GM19395 (cell line): ENCODE results near the gene HTRA1.

Experiments
- ATAC-seq: cut with Tn5 transposase; IDR thresholded peaks from one replicate; pipeline ENCODE4 v1.9.1; 2021; ENCODE audit warnings: mild to moderate bottlenecking, moderate library complexity; ENCODE audit not compliant: unreplicated experiment

HTRA1 gene

DNA sequence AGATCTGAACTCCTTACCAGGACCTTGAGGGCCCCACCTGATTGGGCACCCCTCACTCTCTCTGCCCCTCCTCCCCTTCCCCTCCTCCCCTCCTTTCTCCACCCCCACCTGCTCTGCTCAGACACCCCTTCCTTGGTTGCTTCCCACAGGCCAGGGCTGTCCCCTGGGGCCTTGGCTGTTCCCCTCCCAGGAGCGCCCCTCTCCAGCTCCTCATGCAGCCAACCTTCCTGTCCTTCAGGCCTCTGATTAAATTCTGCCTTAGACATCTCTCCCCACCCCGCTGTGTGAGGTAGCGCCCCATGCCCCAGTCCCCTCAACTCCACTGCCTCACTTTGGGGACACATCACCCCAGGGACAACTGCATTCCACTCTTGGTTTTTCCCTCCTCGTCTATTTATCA lies 32.4 kb downstream of the HTRA1 start:
- no peak for ATAC-seq

DNA sequence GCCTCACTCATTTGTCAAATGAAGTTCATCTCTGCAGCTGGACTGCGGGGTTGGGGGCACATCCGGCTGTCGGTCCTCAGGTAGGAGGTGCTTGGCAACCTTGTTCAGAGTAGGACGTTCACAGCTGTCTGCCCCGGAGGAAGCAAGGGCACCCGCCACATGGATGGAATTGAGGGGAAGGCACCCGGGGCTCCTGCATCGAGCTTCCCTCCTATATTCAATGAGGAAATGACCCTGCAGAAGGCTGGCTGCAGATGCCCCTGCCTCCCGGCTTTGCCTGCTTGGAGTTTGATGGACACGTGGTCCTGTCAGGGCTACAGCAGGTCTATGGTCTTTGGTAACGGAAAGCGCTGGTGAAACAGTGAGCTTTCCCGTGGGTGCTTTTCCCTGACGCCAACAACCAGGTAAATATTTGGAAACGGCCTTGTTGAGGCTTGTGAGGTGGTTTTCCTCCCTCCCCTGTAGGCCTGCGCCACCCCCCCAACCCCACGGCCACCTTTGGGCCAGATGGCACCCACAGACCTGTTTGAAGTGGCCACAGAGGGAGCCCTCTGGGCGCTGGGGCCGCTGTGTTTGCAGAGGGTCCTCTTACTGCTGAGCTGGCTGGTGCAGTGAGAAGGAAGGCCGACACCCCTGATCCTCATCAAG lies 32.9 kb downstream of the HTRA1 start:
- ATAC-seq: no peak

DNA sequence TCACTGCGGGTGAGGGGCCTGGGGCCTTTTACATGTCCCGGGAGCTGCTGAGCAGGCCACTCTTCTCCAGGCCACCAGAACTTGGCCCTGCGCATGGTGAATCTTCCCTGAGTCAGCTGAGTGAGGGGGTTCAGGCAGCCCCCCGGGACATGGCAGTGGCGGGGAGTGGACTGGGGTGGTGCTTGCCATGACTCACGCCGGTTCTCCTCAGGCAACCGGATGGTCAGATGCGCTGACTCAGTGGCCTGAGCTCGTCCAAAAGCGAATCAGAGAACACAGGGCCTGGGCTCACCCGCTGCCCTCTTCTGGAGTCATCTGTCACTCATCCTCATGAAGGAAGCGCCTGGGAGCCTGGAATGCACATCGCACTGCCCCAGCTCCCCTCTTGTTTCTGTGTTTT lies 33.5 kb downstream of the HTRA1 start:
- ATAC-seq: no peak

DNA sequence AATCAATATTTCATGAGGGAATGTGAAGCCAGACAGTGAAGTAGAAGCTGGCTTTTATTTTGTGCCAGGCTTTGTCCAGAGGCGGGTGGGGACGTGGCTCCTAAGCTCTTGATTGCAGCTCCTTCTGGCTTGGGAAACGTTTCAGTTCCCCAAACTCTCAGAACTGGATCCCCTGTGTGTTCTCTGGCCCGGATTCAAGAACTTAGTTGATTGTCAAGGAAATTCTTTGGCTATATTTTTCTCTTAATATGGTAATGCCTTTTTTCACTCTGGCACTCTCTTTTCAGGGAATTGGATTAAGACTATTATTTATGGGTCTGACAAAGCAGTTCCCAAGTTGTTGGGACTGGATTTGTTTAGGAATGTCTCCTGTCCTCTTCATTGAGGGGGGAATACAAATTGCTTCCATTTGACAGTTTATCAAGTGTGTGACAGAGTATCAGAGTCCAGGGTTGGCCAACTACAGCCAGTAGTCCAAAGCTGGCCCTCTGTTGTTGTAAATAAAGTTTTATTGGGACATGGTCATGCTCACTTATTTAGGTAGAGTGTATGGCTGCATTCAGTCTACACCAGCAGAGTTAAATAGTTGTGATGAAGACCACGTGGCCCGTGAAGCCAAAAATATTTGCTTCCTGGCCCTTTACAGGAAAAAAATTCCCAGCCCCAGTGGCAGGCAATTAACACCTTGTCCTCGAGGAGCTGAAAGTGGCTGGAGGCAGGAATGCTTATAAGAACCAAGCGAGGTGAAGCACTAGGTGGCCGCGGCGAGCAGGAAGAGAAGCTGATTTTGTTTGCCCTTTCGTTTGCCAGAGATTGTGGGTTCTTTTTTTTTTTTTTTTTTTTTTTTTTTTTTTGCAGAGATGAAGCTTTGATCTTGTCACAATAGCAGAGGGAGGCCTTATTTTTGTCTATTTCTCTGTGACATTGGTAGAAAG lies 34.3 kb downstream of the HTRA1 start:
- ATAC-seq: no peak

GRCh38 chr10:122497241-122497640 lies 35.9 kb downstream of the HTRA1 start:
- ATAC-seq: no peak

DNA sequence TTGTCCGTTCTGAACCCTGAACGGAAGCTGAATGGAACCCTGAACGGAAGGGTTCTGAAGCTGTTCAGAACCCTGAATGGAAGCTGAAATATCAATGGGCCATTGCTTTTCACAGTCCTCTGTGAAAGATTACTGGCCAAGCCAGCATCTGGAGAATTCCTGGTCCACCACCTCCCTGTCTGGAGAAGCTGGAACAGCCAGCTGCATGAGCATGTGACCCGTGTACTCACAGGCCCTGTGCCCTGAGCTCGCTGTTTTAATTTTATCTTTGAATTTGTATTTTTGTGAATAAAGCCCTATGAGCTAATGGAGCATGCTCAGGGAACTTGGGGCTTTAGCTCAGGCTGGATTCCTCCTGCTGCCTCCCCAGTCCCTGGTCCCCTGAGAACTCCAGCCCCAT lies 37.2 kb downstream of the HTRA1 start:
- ATAC-seq: no peak

- no peak for ATAC-seq
These were observed 37.7 kb downstream of the HTRA1 start for GRCh38 chr10:122499012-122499411.

DNA sequence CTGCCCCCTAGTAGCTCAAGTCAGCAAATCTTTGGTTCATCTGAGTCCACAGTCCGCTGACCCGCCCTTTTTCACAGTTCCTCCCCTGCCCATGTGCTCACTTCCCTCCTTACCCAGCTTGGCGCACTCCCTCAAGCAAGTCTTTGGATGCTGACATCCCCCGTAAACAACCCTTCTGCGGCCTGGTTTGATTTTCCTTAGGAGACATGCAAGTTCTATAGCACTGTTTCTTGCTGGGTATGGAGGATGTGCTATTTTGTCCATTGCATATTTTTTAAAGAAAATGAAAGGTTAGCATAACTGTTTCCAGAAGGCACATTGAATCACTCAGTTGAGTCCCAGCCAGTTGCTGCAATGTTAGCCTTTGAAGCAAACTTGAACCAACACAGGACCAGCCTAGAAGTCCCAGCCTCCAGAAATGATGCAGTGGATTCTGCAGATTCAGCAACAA lies 38.2 kb downstream of the HTRA1 start:
- ATAC-seq: no peak

GRCh38 chr10:122500194-122500593 lies 38.8 kb downstream of the HTRA1 start:
- no peak for ATAC-seq

DNA sequence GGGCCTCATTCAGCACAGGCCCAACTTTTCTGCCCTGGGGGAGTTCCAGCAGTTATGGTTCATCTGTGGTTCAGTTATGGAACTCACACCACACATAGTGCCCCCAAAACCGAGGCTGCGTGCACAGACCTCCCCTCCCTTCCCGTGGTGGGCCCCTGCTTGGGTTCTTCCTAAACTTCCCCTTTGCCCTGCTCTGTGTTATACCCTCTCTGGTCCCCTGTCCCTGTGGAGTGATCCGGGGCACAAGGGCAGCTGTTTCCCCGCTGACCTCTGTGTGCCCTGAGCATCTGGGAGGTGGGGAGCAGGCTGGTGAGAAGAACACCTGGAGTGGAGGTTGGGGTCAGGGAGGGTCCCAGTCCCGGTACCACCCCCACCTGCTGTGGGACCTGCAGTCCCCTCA lies 39.4 kb downstream of the HTRA1 start:
- ATAC-seq: no peak

DNA sequence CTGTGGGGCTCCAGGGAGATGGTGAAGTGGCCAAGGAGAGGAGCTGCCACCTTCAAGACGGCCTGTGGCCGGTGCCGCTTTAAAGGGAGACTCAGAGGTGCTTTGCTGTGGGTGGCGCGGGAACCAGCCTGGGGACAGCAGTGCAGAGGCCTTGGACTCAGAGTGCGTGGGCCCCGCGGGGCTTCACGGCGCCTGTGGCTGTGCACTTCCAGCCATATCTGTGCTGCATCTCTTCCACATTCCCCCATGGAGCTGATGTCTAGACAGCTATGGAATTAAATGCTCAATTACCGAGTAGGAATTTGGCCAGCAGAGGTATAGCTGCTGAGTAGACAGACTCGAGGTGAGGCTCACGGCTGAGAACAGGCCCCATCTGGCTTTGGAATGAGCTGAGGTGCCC lies 41.7 kb downstream of the HTRA1 start:
- ATAC-seq: no peak

GRCh38 chr10:122503886-122504609 lies 42.7 kb downstream of the HTRA1 start:
- ATAC-seq: no peak

- no peak for ATAC-seq
These were observed 43.2 kb downstream of the HTRA1 start for GRCh38 chr10:122504610-122504950.

- ATAC-seq: no peak
These were observed 43.7 kb downstream of the HTRA1 start for GRCh38 chr10:122505011-122505410.

- ATAC-seq: no peak
These were observed 44.7 kb downstream of the HTRA1 start for GRCh38 chr10:122505885-122506645.

- no peak for ATAC-seq
These were observed 46.3 kb downstream of the HTRA1 start for GRCh38 chr10:122507616-122508015.

DNA sequence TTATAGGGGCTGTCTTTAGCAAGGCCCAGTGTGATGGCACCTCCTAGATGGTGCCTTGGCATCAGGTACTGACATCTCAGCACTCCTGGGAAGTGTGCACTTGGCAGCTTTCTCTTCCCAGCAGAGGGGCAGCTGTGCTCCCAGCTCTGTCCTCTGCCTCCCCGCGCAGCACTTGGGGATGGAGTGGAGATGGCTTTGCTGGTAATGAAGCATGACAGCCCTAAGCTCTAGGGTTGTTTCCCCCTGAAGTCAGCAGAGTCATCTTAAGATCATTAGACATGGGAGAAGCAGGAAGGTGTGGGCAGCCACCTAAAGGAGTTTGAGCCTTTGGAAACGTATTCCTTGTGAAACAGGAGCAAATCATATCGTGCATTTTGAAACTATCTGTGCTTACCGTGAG lies 46.7 kb downstream of the HTRA1 start:
- ATAC-seq: no peak

GRCh38 chr10:122509323-122509722 lies 48.0 kb downstream of the HTRA1 start:
- ATAC-seq: no peak

- ATAC-seq: no peak
These were observed 49.0 kb downstream of the HTRA1 start for GRCh38 chr10:122510326-122510725.

DNA sequence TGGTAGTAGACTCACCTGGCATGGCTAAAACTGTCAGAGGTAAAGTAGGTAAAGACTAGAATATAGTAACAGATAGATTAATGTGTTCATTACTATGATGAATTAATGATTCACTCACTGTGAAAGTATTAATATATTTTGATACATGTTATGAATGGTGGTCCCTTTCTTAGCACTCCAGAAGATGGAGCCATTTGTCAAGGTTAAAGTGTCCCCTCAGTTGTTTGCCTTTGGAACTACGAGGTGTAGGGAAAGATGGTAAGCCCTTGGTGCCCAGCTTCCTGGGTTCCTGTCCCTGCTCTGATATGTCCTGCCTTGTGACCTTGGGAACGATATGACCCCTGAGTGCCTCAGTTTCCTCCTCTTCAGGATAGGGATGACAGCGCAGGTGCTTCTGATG lies 49.4 kb downstream of the HTRA1 start:
- no peak for ATAC-seq

DNA sequence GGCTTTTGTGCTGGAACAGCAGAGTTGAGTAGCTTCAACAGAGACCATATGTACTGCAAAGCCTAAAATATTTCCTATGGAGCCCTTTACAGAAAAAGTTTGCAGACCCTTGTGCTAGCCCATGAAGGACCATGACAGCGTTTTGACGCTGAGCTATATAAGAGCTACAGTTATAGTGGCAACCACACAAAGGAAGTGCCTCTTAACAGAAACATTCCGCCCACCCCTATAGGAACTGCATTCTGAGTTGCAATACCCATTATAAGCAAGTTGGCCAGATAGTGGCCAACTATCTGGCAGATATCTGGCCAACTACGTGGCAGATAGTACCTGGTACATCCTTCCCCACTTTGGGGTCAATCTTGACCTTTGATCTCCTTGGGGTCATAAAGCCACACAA lies 51.7 kb downstream of the HTRA1 start:
- no peak for ATAC-seq
